Mucosa of descending colon (tissue), 3 donors: ENCODE data around the gene MYO3B. TPM values are rescaled to one million over a fixed set of nuclear protein-coding genes. Genes with fewer than 3 reads are reported as not detected.

Experiments used
- ATAC-seq: fragments of 200-7000 bp; cut with Tn5 transposase; one replicate; pipeline ENCODE4 v1.9.1; 2020; ENCODE audit warnings: mild to moderate bottlenecking, moderate library complexity
- DNase-seq, 3 donors: peaks; one replicate each; pipeline ENCODE4 v3.0.0-alpha.2; 2020
- H3K36me3 ChIP-seq: fragments of 200-600 bp; one replicate; pipeline ENCODE4 v1.8.0; 2021; ENCODE audit warnings: low read depth, mild to moderate bottlenecking
- H3K4me1 ChIP-seq: fragments of 200-600 bp; one replicate; pipeline ENCODE4 v1.8.0; 2021; ENCODE audit warnings: low read depth, mild to moderate bottlenecking
- H3K4me3 ChIP-seq: fragments of 200-600 bp; one replicate; pipeline ENCODE4 v1.8.0; 2021; ENCODE audit warnings: mild to moderate bottlenecking
- H3K9me3 ChIP-seq: fragments of 200-600 bp; one replicate; pipeline ENCODE4 v1.8.0; 2021; ENCODE audit warnings: mild to moderate bottlenecking
- intact Hi-C, 2 donors: fragments of 100-400 bp; cut with DNase I in 1 of 2; cut with micrococcal nuclease in 1 of 2; formaldehyde crosslinking; loops; one replicate each; pipeline versions ENCODE4 v1.11.0 to v1.11.1; 2022; cut with DNase I, micrococcal nuclease
- total RNA-seq, 3 donors: library from RNA; stranded (reverse); fragmentation: NEBNext Ultra II Directional in 2 of 3; extraction: Animal tissue kit (Norgen Biotek cat#: 25700) in 2 of 3; gene quantifications; one replicate each; pipeline versions ENCODE4 v1.2.1 to v1.2.4, GENCODE V29; 2021 to 2023
- TF ChIP-seq, protein P1 (sequence below): fragments of 200-600 bp; IDR thresholded peaks from one replicate; pipeline ENCODE4 v1.8.0; 2022; ENCODE audit warnings: antibody characterized with exemption, mild to moderate bottlenecking
- donor health status: DM: no; HTN: no; CAD: no; lungs with moderate emphysema.
- donor health status: DM: no; HTN: no; CAD: no.
- donor health status: DM: no; HTN: yes; CAD: no.

MYO3B gene
- total RNA-seq, 3 donors from 2014 or later, result 0.06 to 0.39 (median 0.09) TPM

DNA sequence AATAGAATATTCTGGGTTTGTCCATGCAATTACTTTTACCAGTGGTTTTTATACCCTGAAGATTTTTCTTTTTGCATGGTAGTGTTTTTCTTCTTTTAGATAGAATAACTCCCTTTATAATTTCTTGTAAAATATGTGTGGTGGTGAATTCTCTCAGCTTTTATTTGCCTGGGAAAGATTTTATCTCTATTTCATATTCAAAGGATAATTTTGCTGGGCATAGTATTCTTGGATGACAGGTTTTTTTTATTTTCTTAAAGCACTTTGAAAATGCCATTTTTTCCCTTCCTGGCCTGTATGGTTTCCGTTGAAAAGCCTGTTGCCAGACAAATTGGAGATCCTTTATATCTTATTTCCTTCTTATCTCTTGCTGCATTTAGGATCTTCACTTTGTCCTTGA lies 113.5 kb downstream of the MYO3B start:
- no peak for DNase-seq
- no peaks in the 10 kb centered on the region for H3K9me3 ChIP-seq
- H3K36me3 ChIP-seq, result no peaks in the 10 kb centered on the region
- TF ChIP-seq, protein P1, sequence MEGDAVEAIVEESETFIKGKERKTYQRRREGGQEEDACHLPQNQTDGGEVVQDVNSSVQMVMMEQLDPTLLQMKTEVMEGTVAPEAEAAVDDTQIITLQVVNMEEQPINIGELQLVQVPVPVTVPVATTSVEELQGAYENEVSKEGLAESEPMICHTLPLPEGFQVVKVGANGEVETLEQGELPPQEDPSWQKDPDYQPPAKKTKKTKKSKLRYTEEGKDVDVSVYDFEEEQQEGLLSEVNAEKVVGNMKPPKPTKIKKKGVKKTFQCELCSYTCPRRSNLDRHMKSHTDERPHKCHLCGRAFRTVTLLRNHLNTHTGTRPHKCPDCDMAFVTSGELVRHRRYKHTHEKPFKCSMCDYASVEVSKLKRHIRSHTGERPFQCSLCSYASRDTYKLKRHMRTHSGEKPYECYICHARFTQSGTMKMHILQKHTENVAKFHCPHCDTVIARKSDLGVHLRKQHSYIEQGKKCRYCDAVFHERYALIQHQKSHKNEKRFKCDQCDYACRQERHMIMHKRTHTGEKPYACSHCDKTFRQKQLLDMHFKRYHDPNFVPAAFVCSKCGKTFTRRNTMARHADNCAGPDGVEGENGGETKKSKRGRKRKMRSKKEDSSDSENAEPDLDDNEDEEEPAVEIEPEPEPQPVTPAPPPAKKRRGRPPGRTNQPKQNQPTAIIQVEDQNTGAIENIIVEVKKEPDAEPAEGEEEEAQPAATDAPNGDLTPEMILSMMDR, result no peak
- no peaks in the 10 kb centered on the region for H3K4me1 ChIP-seq
- no peak for ATAC-seq
- intact Hi-C loops, result no loop called here
- no peak overlapping the region for H3K4me3 ChIP-seq

DNA sequence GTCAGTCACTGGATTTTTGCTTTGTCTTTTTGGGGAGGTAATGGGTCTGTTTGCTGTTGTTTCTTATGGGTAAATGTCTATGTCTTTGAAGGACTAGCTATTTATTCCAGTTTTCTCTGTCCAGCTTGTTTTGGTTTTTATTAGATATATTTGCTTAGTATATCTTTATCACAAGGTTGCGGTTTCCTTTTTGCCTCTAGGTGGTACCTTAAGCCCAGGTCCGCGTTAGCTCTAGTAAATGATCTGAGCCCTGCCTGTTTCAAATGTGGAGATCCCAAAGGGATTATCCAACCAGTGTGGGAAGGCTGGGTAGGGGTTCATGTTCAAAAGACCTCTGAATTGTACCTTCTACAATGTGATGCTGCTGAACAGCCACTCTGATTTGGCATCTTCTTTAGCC lies 114.5 kb downstream of the MYO3B start:
- DNase-seq, result no peak
- ATAC-seq, result no peak
- Histone ChIP-seq H3K36me3 (no peaks in the 10 kb centered on the region), H3K9me3 (no peaks in the 10 kb centered on the region), H3K4me1 (no peaks in the 10 kb centered on the region), H3K4me3 (no peak overlapping the region)
- TF ChIP-seq, protein P1, result no peak
- intact Hi-C loops, result no loop called here

DNA sequence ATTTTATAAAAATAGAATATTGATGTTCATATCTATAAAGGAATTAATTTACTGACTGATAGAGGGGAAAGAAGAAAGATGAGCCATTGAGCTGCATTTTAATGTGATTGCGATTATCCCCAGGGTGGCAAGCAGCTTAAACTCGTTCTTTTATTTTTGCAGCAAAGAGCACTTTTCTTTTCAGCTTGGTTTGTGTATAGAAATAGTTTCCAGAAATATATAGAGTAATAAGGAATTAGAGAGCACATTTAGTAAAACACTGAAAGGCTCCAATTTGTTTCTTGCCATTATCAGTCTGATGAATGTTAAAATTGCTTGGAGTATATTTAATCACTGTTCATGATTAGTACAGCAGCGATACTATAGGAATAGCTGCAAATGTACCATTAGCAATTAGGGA lies 119.5 kb downstream of the MYO3B start:
- intact Hi-C loops, result no loop called here
- DNase-seq (no peak), ATAC-seq (no peak)
- H3K9me3 ChIP-seq, result no peaks in the 10 kb centered on the region
- no peak overlapping the region for H3K4me3 ChIP-seq
- TF ChIP-seq, protein P1, result no peak
- H3K36me3 ChIP-seq, result no peaks in the 10 kb centered on the region
- H3K4me1 ChIP-seq, result no peaks in the 10 kb centered on the region

DNA sequence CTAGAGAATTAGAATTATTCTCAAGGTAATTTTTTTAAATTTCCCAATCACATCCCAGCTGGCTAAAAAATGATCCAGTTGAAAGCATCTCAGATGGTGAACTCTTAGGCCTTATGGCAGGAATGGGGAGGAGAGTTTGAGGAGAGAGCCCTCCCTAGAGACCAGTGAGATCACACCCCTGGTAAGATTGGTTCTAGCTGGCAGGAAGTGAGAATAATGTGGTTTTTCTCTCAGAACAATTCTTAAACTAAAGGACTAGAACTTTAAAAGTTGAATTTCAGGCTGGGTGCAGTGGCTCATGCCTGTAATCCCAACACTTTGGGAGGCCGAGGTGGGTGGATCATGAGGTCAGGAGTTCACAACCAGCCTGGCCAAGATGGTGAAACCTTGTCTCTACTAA lies 120.2 kb downstream of the MYO3B start:
- H3K4me1 ChIP-seq, result no peaks in the 10 kb centered on the region
- TF ChIP-seq, protein P1, result no peak
- ATAC-seq (no peak), DNase-seq (no peak)
- intact Hi-C loops, result no loop called here
- H3K36me3 ChIP-seq, result no peaks in the 10 kb centered on the region
- H3K9me3 ChIP-seq, result no peaks in the 10 kb centered on the region
- H3K4me3 ChIP-seq, result no peak overlapping the region

DNA sequence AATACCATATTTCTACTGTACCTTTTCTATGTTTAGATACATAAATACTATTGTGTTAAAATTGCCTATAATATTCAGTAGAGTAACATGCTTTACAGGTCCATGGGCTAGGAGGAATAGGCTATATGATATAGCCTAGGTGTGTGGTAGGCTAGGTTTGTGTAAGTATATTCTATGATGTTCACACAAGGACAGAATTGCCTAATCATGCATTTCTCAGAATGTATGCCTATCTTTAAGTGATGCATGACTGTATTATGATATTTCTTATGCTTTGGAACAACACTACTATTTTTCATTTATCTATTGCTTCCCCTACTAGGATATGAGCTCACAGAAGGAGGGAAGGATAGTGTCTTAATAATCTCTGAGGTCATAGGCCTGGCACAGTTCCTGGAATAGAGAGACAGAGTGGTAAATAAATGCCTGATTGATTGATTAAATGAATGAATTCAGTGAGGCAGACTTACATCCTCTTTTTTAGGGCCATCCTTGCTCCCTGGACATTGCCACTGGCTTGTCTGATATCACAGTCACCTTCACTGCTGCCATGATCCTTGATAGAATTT lies 121.0 kb downstream of the MYO3B start:
- Histone ChIP-seq H3K4me3 (no peak overlapping the region), H3K36me3 (no peaks in the 10 kb centered on the region), H3K9me3 (no peaks in the 10 kb centered on the region), H3K4me1 (no peaks in the 10 kb centered on the region)
- TF ChIP-seq, protein P1, result no peak
- DNase-seq (no peak), ATAC-seq (no peak)
- intact Hi-C loops, result no loop called here

DNA sequence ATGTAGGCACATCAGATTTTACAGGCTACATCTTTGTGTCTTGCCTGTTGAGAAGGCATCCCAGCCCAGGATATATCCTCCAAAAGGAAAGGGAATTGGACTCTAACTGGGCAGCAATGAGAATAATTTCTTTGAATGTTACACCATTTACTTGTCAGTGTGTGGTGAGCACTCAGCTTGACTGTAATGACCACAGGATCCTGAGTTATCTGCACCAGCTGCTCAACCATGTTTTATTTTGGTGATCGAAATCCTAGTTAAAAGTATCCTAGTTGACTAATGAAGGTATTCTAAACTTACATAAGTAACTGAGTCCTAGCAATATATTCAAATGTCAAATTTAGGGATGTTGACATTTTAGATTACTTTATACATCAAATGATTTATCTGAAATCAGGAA lies 123.0 kb downstream of the MYO3B start:
- TF ChIP-seq, protein P1, result no peak
- Histone ChIP-seq H3K36me3 (no peaks in the 10 kb centered on the region), H3K4me1 (peaks cover 6% of the 10 kb centered on the region), H3K4me3 (no peak overlapping the region), H3K9me3 (no peaks in the 10 kb centered on the region)
- DNase-seq (no peak), ATAC-seq (no peak)
- intact Hi-C loops, result no loop called here
